Naive thymus-derived CD4-positive, alpha-beta T cell (primary cell): ENCODE data around the gene CDK5RAP1. TPM values are rescaled to one million over a fixed set of nuclear protein-coding genes. Genes with fewer than 3 reads are reported as not detected.

Experiments used
- ATAC-seq: fragments of 150-1000 bp; cut with Tn5 transposase; 2 replicates; pipeline ENCODE4 v1.10.0; 2021; ENCODE audit warnings: mild to moderate bottlenecking, moderate library complexity
- CTCF ChIA-PET: fragments of 350-600 bp; sonication (Branson Sonifier 250); formaldehyde crosslinking; loops from one replicate; lab custom pipeline; 2021; ENCODE audit warnings: antibody characterized with exemption; lab: Charles Lee
- POLR2A ChIA-PET: fragments of 350-600 bp; sonication (Branson Sonifier 250); formaldehyde crosslinking; loops from one replicate; lab custom pipeline; 2021; ENCODE audit warnings: antibody characterized with exemption, inconsistent platforms; lab: Charles Lee
- DNase-seq, 9 donors: peaks; one replicate each; pipeline versions ENCODE4 v3.0.0 to v3.0.0-alpha.2; 2020 to 2022; ENCODE audit warnings: mixed read lengths in 1 of 9
- H3K27ac ChIP-seq: one replicate; pipeline ENCODE4 v1.7.0; 2013; ENCODE audit warnings: mild to moderate bottlenecking, low read depth, low read length, moderate library complexity
- H3K27me3 ChIP-seq, 2 donors: one replicate each; pipeline ENCODE4 v1.7.0; 2013; ENCODE audit warnings: low read length in 2 of 2, mild to moderate bottlenecking in 2 of 2, moderate library complexity in 2 of 2; ENCODE audit not compliant: control insufficient read depth in 2 of 2, insufficient read depth in 2 of 2
- H3K36me3 ChIP-seq, 3 experiments: 1 replicate in 2 of 3; 2 replicates in 1 of 3; pipeline ENCODE4 v1.7.0; 2013; ENCODE audit warnings: low read length in 3 of 3, mild to moderate bottlenecking in 3 of 3, moderate library complexity in 1 of 3; ENCODE audit not compliant: insufficient read depth in 3 of 3, control insufficient read depth in 2 of 3
- H3K4me1 ChIP-seq, 2 donors: one replicate each; pipeline ENCODE4 v1.7.0; 2013; ENCODE audit warnings: low read length in 2 of 2, mild to moderate bottlenecking in 2 of 2, moderate library complexity in 1 of 2; ENCODE audit not compliant: control insufficient read depth in 2 of 2, insufficient read depth in 2 of 2
- H3K4me3 ChIP-seq: 2 replicates; pipeline ENCODE4 v1.7.0; 2013; ENCODE audit warnings: mild to moderate bottlenecking, low read length
- H3K9me3 ChIP-seq, 3 experiments: 1 replicate in 2 of 3; 2 replicates in 1 of 3; pipeline ENCODE4 v1.7.0; 2013; ENCODE audit warnings: low read length in 3 of 3; ENCODE audit not compliant: control insufficient read depth in 2 of 3
- H3K27ac Mint-ChIP-seq, 9 donors: one replicate each; pipeline ENCODE4 v1.8.0; 2020 to 2022; ENCODE audit warnings: mixed read lengths in 9 of 9, mild to moderate bottlenecking in 8 of 9, moderate library complexity in 5 of 9, inconsistent platforms in 2 of 9
- H3K27me3 Mint-ChIP-seq, 5 donors: one replicate each; pipeline ENCODE4 v1.8.0; 2021 to 2022; ENCODE audit warnings: mixed read lengths in 5 of 5, mild to moderate bottlenecking in 1 of 5
- H3K36me3 Mint-ChIP-seq, 5 donors: one replicate each; pipeline ENCODE4 v1.8.0; 2020 to 2022; ENCODE audit warnings: mixed read lengths in 5 of 5, mild to moderate bottlenecking in 3 of 5, inconsistent platforms in 1 of 5
- H3K4me1 Mint-ChIP-seq, 7 donors: one replicate each; pipeline ENCODE4 v1.8.0; 2020 to 2022; ENCODE audit warnings: mixed read lengths in 7 of 7, mild to moderate bottlenecking in 3 of 7, inconsistent platforms in 1 of 7
- H3K4me3 Mint-ChIP-seq, 10 donors: one replicate each; pipeline ENCODE4 v1.8.0; 2020 to 2022; ENCODE audit warnings: mild to moderate bottlenecking in 10 of 10, mixed read lengths in 10 of 10, moderate library complexity in 6 of 10, inconsistent platforms in 2 of 10
- H3K9me3 Mint-ChIP-seq, 11 donors: one replicate each; pipeline ENCODE4 v1.8.0; 2020 to 2022; ENCODE audit warnings: mixed read lengths in 11 of 11, mild to moderate bottlenecking in 4 of 11, inconsistent platforms in 1 of 11, moderate library complexity in 1 of 11
- intact Hi-C, 2 donors: fragments of 100-400 bp; cut with micrococcal nuclease; formaldehyde crosslinking; loops; one replicate each; pipeline ENCODE4 v1.15.1; 2023
- polyA plus RNA-seq, 2 donors: library from polyadenylated mRNA; unstranded; fragments of 300-500 nt; fragmentation: Illumina TruSeq; gene quantifications; one replicate each; pipeline ENCODE4 v1.2.3, GENCODE V29; 2021
- total RNA-seq, 6 experiments: library from RNA in 5 of 6; stranded (reverse) in 5 of 6; gene quantifications; 1 replicate in 5 of 6; 2 replicates in 1 of 6; pipeline ENCODE4 v1.2.3 and lab custom pipeline; 2021 to 2026

The CDK5RAP1 gene
- total and polyA plus RNA-seq, 7 experiments from 2014 or later: 33.6 to 51.8 (median 48.1) TPM

DNA sequence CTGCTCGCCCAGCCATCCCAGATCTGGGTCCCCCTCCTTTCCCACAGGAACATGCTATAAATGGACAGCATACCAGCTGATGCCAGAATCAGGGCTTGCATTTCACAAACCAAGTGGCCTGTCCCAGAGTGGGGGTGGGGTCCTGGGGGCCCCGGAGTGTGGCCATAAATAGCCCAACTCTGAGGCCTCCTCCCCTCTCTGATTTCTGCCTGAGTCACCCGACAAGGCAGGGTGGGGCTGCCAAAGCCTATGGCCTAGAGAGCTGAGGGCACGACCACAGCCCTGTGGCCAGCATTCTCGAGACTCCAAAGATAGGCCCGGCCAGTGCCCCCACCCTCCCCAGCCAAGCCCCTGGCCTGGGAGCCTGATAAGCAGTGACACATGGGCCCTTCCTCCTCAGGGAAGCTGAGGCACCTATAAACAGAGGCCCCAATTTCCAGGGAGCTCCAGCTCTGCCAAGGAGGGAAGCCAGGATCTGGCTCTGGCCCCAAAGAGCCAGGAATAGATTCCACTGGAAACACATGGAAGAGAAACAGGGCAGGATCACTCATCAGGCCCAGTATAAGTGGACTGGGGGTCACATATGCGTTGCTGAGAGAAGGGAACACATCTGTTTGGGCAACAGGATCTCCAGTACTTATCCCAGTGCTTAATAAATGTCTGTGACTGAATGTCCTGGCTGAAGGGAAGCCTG lies 22.0 kb upstream of the CDK5RAP1 start:
- ChIA-PET CTCF (no interaction called here), POLR2A (no interaction called here)
- no peaks in the 10 kb centered on the region for H3K36me3 Mint-ChIP-seq

DNA sequence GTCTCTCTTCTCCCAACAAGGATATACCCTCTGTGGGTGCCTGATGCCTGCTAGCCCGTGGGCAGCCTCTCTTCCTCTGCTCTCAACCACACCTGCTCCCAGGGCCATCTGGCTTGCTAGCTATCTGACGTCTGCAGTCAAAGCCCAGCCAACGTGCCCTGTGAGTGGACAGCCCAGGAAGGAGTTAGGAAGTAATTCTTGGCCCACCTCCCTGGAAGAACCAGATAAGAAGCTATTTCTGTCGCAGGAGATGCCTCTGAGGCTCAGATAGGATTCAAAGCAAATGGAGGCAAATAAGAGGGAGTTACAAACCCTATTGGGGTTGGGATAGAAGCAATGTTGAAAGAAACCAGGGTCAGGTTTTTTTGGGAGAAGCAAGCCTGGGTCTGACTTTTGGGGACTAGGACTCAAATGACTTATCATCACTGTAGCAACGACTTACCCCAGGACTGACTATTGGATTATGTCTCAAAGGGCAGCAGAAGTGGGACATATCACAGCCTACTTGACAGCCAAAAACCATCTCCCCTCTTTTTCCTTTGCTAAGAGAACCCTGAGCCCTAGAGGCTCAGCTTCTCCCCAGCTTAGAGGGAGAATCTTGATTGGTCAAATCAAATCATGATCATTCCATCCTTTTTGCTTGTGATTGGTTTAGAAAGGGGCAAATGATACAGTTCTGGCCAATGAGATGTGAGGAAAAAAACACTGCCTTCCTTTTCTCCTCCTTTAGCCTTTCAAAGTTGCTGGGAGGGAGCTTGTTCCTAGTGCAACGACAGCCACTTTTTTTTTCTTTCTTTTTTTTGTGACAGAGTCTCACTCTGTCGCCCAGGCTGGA lies 18.0 kb upstream of the CDK5RAP1 start:
- Histone ChIP-seq H3K4me1 (no peaks in the 10 kb centered on the region), H3K27ac (no peak overlapping the region), H3K4me3 (no peak overlapping the region), H3K27me3 (no peaks in the 10 kb centered on the region), H3K9me3 (no peaks in the 10 kb centered on the region), H3K36me3 (peaks cover 0 to 4% (median 0%) of the 10 kb centered on the region in 3 experiments)
- Mint-ChIP-seq H3K27ac (no peak overlapping the region), H3K9me3 (no peaks in the 10 kb centered on the region), H3K4me1 (no peaks in the 10 kb centered on the region), H3K4me3 (no peak overlapping the region), H3K36me3 (peaks cover 0 to 4% (median 0%) of the 10 kb centered on the region in 5 donors), H3K27me3 (no peaks in the 10 kb centered on the region)
- intact Hi-C loops: no loop called here
- ChIA-PET POLR2A (no interaction called here), CTCF (no interaction called here)
- ATAC-seq (no peak), DNase-seq (no peak)

More for the DNA sequence above, 22.0 kb upstream of the CDK5RAP1 start:
- no peak overlapping the region for H3K4me3 ChIP-seq
- no peaks in the 10 kb centered on the region for H3K36me3 ChIP-seq
- no peaks in the 10 kb centered on the region for H3K27me3 Mint-ChIP-seq
- DNase-seq (no peak), ATAC-seq (no peak)
- H3K4me3 Mint-ChIP-seq: no peak overlapping the region
- H3K4me1 Mint-ChIP-seq: no peaks in the 10 kb centered on the region
- no peaks in the 10 kb centered on the region for H3K9me3 ChIP-seq
- no peak overlapping the region for H3K27ac ChIP-seq
- H3K9me3 Mint-ChIP-seq: no peaks in the 10 kb centered on the region
- no peak overlapping the region for H3K27ac Mint-ChIP-seq
- intact Hi-C loops: no loop called here
- H3K4me1 ChIP-seq: no peaks in the 10 kb centered on the region
- H3K27me3 ChIP-seq: no peaks in the 10 kb centered on the region

DNA sequence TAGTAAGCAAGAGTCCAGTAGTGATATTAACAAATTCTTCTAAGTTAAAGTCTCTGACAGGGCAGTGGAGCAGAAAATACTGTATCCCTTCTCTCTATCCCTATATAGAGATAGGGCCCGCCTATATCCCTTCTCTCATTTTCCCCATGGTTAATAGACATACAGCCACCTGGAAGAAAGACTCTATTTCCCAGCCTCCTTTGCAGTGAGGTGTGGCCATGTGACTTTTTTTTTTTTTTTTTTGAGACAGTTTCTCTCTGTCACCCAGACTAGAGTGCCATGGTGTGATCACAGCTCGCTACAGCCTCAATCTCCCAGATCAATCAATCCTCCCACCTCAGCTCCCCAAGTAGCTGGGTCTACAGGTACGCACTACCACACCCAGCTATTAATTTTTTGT lies 16.7 kb upstream of the CDK5RAP1 start:
- POLR2A ChIA-PET: no interaction called here
- intact Hi-C loops: no loop called here
- H3K27me3 ChIP-seq: no peaks in the 10 kb centered on the region
- H3K27ac Mint-ChIP-seq: no peak overlapping the region
- CTCF ChIA-PET: no interaction called here
- ATAC-seq (no peak), DNase-seq (no peak)
- H3K27me3 Mint-ChIP-seq: no peaks in the 10 kb centered on the region
- H3K4me3 ChIP-seq: no peak overlapping the region
- H3K9me3 ChIP-seq: no peaks in the 10 kb centered on the region
- no peaks in the 10 kb centered on the region for H3K4me1 ChIP-seq
- peaks cover 0 to 2% (median 0%) of the 10 kb centered on the region in 11 donors for H3K9me3 Mint-ChIP-seq
- no peaks in the 10 kb centered on the region for H3K4me1 Mint-ChIP-seq
- peaks cover 0 to 4% (median 0%) of the 10 kb centered on the region in 3 experiments for H3K36me3 ChIP-seq
- H3K27ac ChIP-seq: no peak overlapping the region
- peaks cover 0 to 4% (median 0%) of the 10 kb centered on the region in 5 donors for H3K36me3 Mint-ChIP-seq
- H3K4me3 Mint-ChIP-seq: no peak overlapping the region

DNA sequence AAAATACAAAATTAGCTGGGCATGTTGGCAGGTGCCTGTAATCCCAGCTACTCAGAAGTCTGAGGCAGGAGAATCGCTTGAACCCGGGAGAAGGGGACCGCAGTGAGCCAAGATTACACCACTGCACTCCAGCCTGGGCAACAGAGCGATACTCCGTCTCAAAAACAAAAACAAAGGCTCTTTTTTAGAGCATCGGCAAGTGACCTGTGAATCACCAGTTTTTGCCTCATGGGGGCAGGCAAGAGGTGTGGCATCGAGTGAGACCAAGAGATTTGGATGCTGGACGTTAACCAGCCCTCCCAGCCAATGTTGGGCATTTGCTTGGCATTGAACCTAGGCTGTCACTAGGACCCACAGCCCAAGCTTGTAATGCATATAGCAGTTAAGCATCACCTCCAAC lies 14.6 kb upstream of the CDK5RAP1 start:
- DNase-seq: no peak
- POLR2A ChIA-PET: no interaction called here
- H3K4me1 Mint-ChIP-seq: peaks cover 0 to 6% (median 0%) of the 10 kb centered on the region in 7 donors

DNA sequence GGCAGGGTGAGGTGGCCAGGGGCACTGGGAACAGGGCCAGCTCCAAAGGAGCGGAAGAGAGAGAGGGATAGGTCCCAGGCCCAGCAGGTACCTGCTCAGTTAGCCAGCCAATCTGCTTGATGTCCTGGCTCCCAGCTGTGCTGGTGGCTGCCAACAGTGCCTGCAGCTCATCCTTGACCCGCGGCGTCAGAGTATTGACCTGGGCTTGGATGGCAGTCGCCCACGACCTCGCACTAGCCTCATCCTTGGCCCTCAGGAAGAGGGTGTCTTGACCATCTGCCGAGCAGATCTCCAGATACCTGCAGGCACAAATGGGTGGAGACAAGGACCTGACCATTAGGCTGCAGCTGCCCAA lies 11.1 kb upstream of the CDK5RAP1 start:
- Histone ChIP-seq H3K27me3 (no peaks in the 10 kb centered on the region), H3K4me1 (no peaks in the 10 kb centered on the region), H3K36me3 (peaks cover 0 to 25% (median 0%) of the 10 kb centered on the region in 3 experiments), H3K27ac (no peak overlapping the region), H3K9me3 (no peaks in the 10 kb centered on the region), H3K4me3 (no peak overlapping the region)
- H3K36me3 Mint-ChIP-seq: peaks cover 0 to 15% (median 1%) of the 10 kb centered on the region in 5 donors
- intact Hi-C loops: no loop called here
- ChIA-PET POLR2A (no interaction called here), CTCF (no interaction called here)
- H3K27me3 Mint-ChIP-seq: no peaks in the 10 kb centered on the region
- peaks cover 0 to 2% (median 0%) of the 10 kb centered on the region in 11 donors for H3K9me3 Mint-ChIP-seq
- H3K27ac Mint-ChIP-seq: no peak overlapping the region
- peaks cover 0 to 6% (median 0%) of the 10 kb centered on the region in 7 donors for H3K4me1 Mint-ChIP-seq
- no peak for ATAC-seq
- no peak for DNase-seq
- H3K4me3 Mint-ChIP-seq: no peak overlapping the region

More for the DNA sequence above, 14.6 kb upstream of the CDK5RAP1 start:
- Histone ChIP-seq H3K36me3 (peaks cover 0 to 13% (median 0%) of the 10 kb centered on the region in 3 experiments), H3K4me1 (no peaks in the 10 kb centered on the region), H3K27me3 (no peaks in the 10 kb centered on the region), H3K4me3 (no peak overlapping the region), H3K27ac (no peak overlapping the region), H3K9me3 (no peaks in the 10 kb centered on the region)
- Mint-ChIP-seq H3K4me3 (no peak overlapping the region), H3K9me3 (peaks cover 0 to 2% (median 0%) of the 10 kb centered on the region in 11 donors), H3K27me3 (no peaks in the 10 kb centered on the region), H3K36me3 (peaks cover 0 to 8% (median 0%) of the 10 kb centered on the region in 5 donors), H3K27ac (no peak overlapping the region)
- CTCF ChIA-PET: no interaction called here
- intact Hi-C loops: no loop called here
- no peak for ATAC-seq

DNA sequence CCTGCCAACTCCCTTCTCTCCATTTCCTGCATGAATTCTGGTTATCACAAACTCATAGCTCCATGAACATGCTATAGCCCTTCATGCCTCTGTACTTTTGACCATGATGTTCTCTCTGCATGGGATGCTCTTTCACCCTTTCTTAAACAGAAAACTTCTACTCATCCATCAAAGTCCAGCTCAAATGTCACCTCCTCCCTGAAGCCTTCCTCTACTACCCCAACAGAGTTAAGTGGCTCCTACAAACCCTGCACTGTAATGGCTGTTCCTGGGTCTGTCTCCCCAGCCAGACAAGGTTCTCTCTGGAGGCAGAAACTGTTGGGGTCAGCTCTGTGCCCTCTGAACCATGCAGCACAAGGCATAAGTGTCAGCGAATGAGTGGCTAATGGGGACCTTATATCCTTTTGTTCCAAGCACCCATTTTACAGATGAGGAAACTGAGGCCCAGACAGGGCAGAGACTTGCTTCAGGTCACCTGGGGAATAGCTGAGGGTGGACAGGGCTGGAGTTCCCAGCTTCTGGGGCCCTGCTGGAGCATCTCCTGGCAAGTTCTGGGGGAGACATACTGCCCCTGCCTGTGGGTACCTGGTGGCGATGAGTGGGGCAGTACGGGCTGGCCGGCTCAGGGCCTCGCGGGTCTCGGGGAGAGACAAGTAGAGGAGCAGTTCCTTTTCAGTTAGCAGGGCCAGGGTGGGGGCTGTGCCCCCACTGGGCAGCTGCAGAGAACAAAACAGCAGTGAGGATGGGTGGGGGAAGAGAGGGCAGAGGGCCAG lies 10.6 kb upstream of the CDK5RAP1 start:
- H3K36me3 ChIP-seq: peaks cover 0 to 29% (median 0%) of the 10 kb centered on the region in 3 experiments
- H3K4me1 Mint-ChIP-seq: peaks cover 0 to 6% (median 0%) of the 10 kb centered on the region in 7 donors
- peak overlapping the region in 1 of 9 donors; percentile 66 for H3K27ac Mint-ChIP-seq
- no peaks in the 10 kb centered on the region for H3K9me3 ChIP-seq
- H3K27me3 Mint-ChIP-seq: no peaks in the 10 kb centered on the region
- no peaks in the 10 kb centered on the region for H3K27me3 ChIP-seq
- H3K9me3 Mint-ChIP-seq: peaks cover 0 to 2% (median 0%) of the 10 kb centered on the region in 11 donors
- ChIA-PET POLR2A (interaction anchor here (0.6 kb wide), 1 partner anchor 16 kb away, joined by 3 read pairs; no protein-coding TSS in a partner anchor), CTCF (interaction anchor here (0.5 kb wide), 1 partner anchor 134 kb away, joined by 3 read pairs; no protein-coding TSS in a partner anchor)
- H3K4me3 Mint-ChIP-seq: no peak overlapping the region
- H3K4me1 ChIP-seq: no peaks in the 10 kb centered on the region
- intact Hi-C loops: no loop called here
- no peak overlapping the region for H3K4me3 ChIP-seq
- no peak overlapping the region for H3K27ac ChIP-seq
- H3K36me3 Mint-ChIP-seq: peaks cover 0 to 17% (median 7%) of the 10 kb centered on the region in 5 donors
- ATAC-seq (no peak), DNase-seq (no peak)
